ENCODE measurements around the gene SCN8A.

Gene SCN8A

GRCh38 chr12:51620448-51620847 lies 29.4 kb downstream of the SCN8A start:
- Histone ChIP-seq H3K4me3 (ENCODE audit: low read length) (no peak overlapping the region), H3K27me3 (replicated peaks; ENCODE audit: insufficient read depth, low read length) (no peaks in the 10 kb centered on the region), H3K9me2 (replicated peaks; ENCODE audit: insufficient read depth, low read length) (no peaks in the 10 kb centered on the region), H3K79me2 (ENCODE audit: low read length) (no peaks in the 10 kb centered on the region), H4K20me1 (ENCODE audit: insufficient read depth, low read length) (no peaks in the 10 kb centered on the region), H3K4me1 (ENCODE audit: low read length) (no peaks in the 10 kb centered on the region), H3K9me3 (replicated peaks; ENCODE audit: insufficient read depth, low read length) (no peaks in the 10 kb centered on the region), H3K36me3 (replicated peaks; ENCODE audit: insufficient read depth, low read length) (no peaks in the 10 kb centered on the region), H3K4me2 (ENCODE audit: low read depth, low read length) (no peak overlapping the region), H3K27ac (ENCODE audit: low read length) (no peak overlapping the region), H3F3A (ENCODE audit: insufficient read depth, low read length) (no peaks in the 10 kb centered on the region), H3K9ac (ENCODE audit: low read length) (no peak overlapping the region), H2AFZ (ENCODE audit: low read length) (no peak overlapping the region)
- DNase-seq = no peak
- no peak for TF ChIP-seq EZH2 (optimal IDR thresholded peaks at IDR 0.05; ENCODE audit: low read depth, low read length)
- TF ChIP-seq CTCF (IDR thresholded peaks at IDR 0.05; ENCODE audit: low read length) = no peak
- TF ChIP-seq EZH2phosphoT487 (IDR thresholded peaks at IDR 0.05; ENCODE audit: low read length) = no peak

GRCh38 chr12:51621156-51621922 lies 30.3 kb downstream of the SCN8A start:
- DNase-seq = no peak
- Histone ChIP-seq H3K27ac (ENCODE audit: low read length) (no peak overlapping the region), H3F3A (ENCODE audit: insufficient read depth, low read length) (no peaks in the 10 kb centered on the region), H3K4me1 (ENCODE audit: low read length) (no peaks in the 10 kb centered on the region), H2AFZ (ENCODE audit: low read length) (no peak overlapping the region), H4K20me1 (ENCODE audit: insufficient read depth, low read length) (no peaks in the 10 kb centered on the region), H3K79me2 (ENCODE audit: low read length) (no peaks in the 10 kb centered on the region), H3K27me3 (replicated peaks; ENCODE audit: insufficient read depth, low read length) (no peaks in the 10 kb centered on the region), H3K9me2 (replicated peaks; ENCODE audit: insufficient read depth, low read length) (no peaks in the 10 kb centered on the region), H3K9ac (ENCODE audit: low read length) (no peak overlapping the region), H3K4me2 (ENCODE audit: low read depth, low read length) (no peak overlapping the region), H3K4me3 (ENCODE audit: low read length) (no peak overlapping the region), H3K9me3 (replicated peaks; ENCODE audit: insufficient read depth, low read length) (no peaks in the 10 kb centered on the region), H3K36me3 (replicated peaks; ENCODE audit: insufficient read depth, low read length) (no peaks in the 10 kb centered on the region)
- TF ChIP-seq EZH2 (optimal IDR thresholded peaks at IDR 0.05; ENCODE audit: low read depth, low read length) (no peak), EZH2phosphoT487 (IDR thresholded peaks at IDR 0.05; ENCODE audit: low read length) (no peak), CTCF (IDR thresholded peaks at IDR 0.05; ENCODE audit: low read length) (no peak)

GRCh38 chr12:51622564-51622963 lies 31.5 kb downstream of the SCN8A start:
- Histone ChIP-seq H3K9ac (ENCODE audit: low read length) (no peak overlapping the region), H3K9me3 (replicated peaks; ENCODE audit: insufficient read depth, low read length) (no peaks in the 10 kb centered on the region), H3K27me3 (replicated peaks; ENCODE audit: insufficient read depth, low read length) (no peaks in the 10 kb centered on the region), H3K79me2 (ENCODE audit: low read length) (no peaks in the 10 kb centered on the region), H3K27ac (ENCODE audit: low read length) (no peak overlapping the region), H2AFZ (ENCODE audit: low read length) (no peak overlapping the region), H3K4me2 (ENCODE audit: low read depth, low read length) (no peak overlapping the region), H3K4me1 (ENCODE audit: low read length) (no peaks in the 10 kb centered on the region), H3F3A (ENCODE audit: insufficient read depth, low read length) (no peaks in the 10 kb centered on the region), H3K4me3 (ENCODE audit: low read length) (no peak overlapping the region), H3K36me3 (replicated peaks; ENCODE audit: insufficient read depth, low read length) (no peaks in the 10 kb centered on the region), H3K9me2 (replicated peaks; ENCODE audit: insufficient read depth, low read length) (no peaks in the 10 kb centered on the region), H4K20me1 (ENCODE audit: insufficient read depth, low read length) (no peaks in the 10 kb centered on the region)
- no peak for TF ChIP-seq CTCF (IDR thresholded peaks at IDR 0.05; ENCODE audit: low read length)
- no peak for TF ChIP-seq EZH2 (optimal IDR thresholded peaks at IDR 0.05; ENCODE audit: low read depth, low read length)
- TF ChIP-seq EZH2phosphoT487 (IDR thresholded peaks at IDR 0.05; ENCODE audit: low read length) = no peak
- DNase-seq = no peak

Data from MM.1S (cell line).